HUES6 (cell line): ENCODE results near the gene PSMD12.
"Not testable (repeated sequence)": the region's sequence is repeated elsewhere in the genome, so short reads cannot be mapped to it uniquely, and the experiment has no call there.

Source experiments
- H3K27ac ChIP-seq: 2 replicates; pipeline ENCODE4 v1.7.0; 2013; ENCODE audit warnings: low read depth, mild to moderate bottlenecking, low read length, inconsistent platforms
- H3K27me3 ChIP-seq: 2 replicates; pipeline ENCODE4 v1.6.1; 2013; ENCODE audit warnings: low read length; ENCODE audit not compliant: control insufficient read depth, insufficient read depth
- H3K36me3 ChIP-seq: 2 replicates; pipeline ENCODE4 v1.6.1; 2013; ENCODE audit warnings: low read length; ENCODE audit not compliant: control insufficient read depth, insufficient read depth
- H3K4me1 ChIP-seq: 2 replicates; pipeline ENCODE4 v1.6.1; 2013; ENCODE audit warnings: low read length; ENCODE audit not compliant: control insufficient read depth, insufficient read depth
- H3K4me3 ChIP-seq: 2 replicates; pipeline ENCODE4 v1.5.1; 2013; ENCODE audit warnings: low read depth, low read length
- H3K9ac ChIP-seq: one replicate; pipeline ENCODE4 v1.6.1; 2013; ENCODE audit warnings: mild to moderate bottlenecking, low read length
- H3K9me3 ChIP-seq: 2 replicates; pipeline ENCODE4 v1.6.1; 2013; ENCODE audit warnings: low read depth, low read length; ENCODE audit not compliant: control insufficient read depth, insufficient read depth

The PSMD12 gene

DNA sequence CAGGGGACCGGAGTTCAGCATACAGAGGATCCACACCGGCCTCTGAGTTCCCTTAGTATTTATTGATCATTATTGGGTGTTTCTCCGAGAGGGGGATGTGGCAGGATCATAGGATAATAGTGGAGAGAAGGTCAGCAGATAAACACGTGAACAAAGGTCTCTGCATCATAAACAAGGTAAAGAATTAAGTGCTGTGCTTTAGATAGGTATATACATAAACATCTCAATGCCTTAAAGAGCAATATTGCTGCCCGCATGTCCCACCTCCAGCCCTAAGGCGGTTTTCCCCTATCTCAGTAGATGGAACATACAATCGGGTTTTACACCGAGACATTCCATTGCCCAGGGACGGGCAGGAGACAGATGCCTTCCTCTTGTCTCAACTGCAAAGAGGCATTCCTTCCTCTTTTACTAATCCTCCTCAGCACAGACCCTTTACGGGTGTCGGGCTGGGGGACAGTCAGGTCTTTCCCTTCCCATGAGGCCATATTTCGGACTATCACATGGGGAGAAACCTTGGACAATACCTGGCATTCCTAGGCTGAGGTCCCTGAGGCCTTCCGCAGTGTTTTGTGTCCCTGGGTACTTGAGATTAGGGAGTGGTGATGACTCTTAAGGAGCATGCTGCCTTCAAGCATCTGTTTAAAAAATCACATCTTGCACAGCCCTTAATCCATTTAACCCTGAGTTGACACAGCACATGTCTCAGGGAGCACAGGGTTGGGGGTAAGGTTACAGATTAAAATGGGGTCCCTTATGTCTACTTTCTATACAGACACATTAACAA is 39.2 kb downstream of the PSMD12 start:
- not testable (repeated sequence) for H3K4me1 ChIP-seq, H3K4me3 ChIP-seq, H3K27ac ChIP-seq, H3K27me3 ChIP-seq, H3K9me3 ChIP-seq, H3K36me3 ChIP-seq, H3K9ac ChIP-seq

DNA sequence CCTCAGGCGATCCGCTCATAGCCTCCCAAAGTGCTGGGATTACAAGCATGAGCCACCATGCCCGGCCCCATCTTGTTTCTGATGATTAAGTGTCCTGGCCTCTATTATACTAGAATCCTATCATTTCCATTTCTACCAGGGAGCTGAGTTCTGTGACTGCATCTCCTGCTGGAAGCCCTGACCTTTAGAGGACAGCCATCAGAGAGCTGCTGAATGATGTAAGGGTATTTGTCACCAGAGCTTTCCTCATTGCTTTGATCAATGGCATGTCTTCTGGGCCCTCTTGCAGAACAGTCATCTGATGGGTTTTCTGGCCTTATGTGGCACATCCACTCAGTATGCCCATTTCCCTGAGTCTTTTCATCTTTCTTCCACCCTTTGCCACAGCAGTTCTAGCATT is 39.9 kb downstream of the PSMD12 start:
- Histone ChIP-seq H3K4me1 (peaks cover 10% of the 10 kb centered on the region), H3K27me3 (no peaks in the 10 kb centered on the region), H3K9me3 (peaks cover 5% of the 10 kb centered on the region; the same call in 1 of the 2 replicates), H3K9ac (no peak overlapping the region), H3K27ac (no peak overlapping the region), H3K36me3 (no peaks in the 10 kb centered on the region), H3K4me3 (no peak overlapping the region)

DNA sequence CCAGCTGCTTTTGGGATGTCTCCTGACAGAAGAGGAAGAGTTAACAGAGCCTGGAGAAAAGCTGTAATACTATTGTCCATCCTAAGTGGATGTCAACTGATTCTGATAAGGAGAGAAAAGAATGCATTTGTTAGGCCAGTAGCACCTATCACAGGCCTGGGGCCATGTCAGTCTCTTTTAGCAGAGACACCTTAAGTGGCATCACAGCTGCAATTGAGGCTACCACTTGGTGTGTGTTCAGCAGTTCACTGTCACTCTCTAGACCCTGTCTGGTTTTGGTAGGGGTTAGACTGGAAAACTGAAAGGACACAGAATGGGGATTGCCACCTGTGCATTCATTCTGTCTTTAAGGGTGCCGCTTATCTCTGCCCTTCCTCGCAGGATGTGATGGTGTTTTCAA is 42.0 kb downstream of the PSMD12 start:
- no peaks in the 10 kb centered on the region for H3K36me3 ChIP-seq
- H3K27ac ChIP-seq, result no peak overlapping the region
- no peak overlapping the region for H3K4me3 ChIP-seq
- H3K27me3 ChIP-seq, result no peaks in the 10 kb centered on the region
- H3K9me3 ChIP-seq, result peaks cover 5% of the 10 kb centered on the region; the same call in 1 of the 2 replicates
- no peak overlapping the region for H3K9ac ChIP-seq
- H3K4me1 ChIP-seq, result peaks cover 10% of the 10 kb centered on the region

DNA sequence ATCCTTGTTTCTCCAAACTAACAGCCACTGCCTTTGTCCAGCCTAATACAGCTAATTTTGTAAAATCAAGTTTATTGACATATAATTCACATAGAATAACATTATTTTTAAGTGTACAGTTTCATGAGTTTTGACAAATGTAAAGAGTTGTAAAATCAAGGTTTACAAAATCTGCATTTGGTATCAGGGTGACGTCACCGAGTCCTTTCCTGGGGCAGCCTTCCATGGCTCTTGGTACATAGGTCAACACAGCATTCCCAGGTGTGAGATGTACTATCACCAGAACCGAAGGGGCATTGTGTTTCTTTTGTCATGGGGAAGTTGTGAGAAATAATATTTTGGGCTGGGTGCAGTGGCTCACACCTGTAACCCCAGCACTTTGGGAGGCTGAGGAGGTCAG is 42.9 kb downstream of the PSMD12 start:
- H3K4me3 ChIP-seq, result no peak overlapping the region
- H3K27me3 ChIP-seq, result no peaks in the 10 kb centered on the region
- peaks cover 10% of the 10 kb centered on the region for H3K4me1 ChIP-seq
- H3K27ac ChIP-seq, result no peak overlapping the region
- peaks cover 5% of the 10 kb centered on the region; the same call in 1 of the 2 replicates for H3K9me3 ChIP-seq
- no peaks in the 10 kb centered on the region for H3K36me3 ChIP-seq
- H3K9ac ChIP-seq, result no peak overlapping the region

DNA sequence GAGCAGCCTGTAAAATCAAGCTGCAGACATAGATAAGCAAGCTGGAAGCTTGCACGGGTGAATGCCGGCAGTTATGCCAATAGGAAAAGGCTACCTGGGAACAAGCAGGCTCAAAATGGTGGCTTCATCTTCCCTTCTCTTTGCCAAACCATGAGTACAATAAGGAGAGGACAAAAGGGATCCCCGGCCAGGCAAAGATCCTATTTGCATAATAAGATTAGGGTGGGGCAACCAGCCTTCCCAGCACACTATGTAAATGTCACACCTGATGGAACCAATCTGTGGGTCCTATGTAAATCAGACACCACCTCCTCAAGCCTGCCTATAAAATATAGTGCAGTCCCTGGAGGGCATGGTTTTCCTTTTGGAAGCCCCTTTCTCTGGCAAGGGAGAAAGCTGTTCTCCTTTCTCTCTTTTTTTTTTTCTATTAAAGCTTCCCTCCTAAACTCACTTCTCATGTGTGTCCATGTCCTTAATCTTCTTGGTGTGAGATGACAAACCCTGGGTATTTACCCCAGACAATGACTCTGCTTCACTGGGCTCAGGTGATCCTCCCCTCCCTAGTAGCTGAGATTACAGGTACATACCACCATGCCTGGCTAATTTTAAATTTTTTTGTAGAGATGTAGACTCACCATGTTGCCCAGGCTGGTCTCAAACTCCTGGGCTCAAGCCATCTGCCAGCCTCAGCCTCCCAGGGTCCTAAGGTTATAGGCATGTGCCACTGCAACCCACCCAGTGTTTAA is 44.2 kb downstream of the PSMD12 start:
- no peaks in the 10 kb centered on the region for H3K27me3 ChIP-seq

DNA sequence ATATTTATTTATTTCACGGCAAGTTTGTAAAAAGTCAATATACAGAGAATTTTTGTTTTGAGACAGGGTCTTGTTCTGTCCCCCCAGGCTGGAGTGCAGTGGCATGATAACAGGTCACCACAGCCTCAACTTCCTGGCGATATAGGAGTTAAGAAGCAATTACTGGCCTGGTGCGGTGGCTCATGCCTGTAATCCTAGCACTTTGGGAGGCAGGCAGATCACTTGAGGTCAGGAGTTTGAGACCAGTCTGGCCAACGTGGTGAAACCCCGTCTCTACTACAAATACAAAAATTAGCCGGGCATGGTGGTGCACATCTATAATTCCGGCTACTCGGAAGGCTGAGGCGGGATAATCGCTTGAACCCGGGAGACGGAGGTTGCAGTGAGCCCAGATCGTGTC is 44.9 kb downstream of the PSMD12 start:
- not testable (repeated sequence) for H3K9me3 ChIP-seq, H3K4me3 ChIP-seq, H3K4me1 ChIP-seq, H3K27me3 ChIP-seq, H3K9ac ChIP-seq, H3K36me3 ChIP-seq
- H3K27ac ChIP-seq, result 0 out of 2 replicates have a peak overlapping the region, but pooled peaks have one; percentile 32

More for the DNA sequence above, 44.2 kb downstream of the PSMD12 start:
- Histone ChIP-seq H3K9me3 (no peaks in the 10 kb centered on the region), H3K9ac (no peak overlapping the region), H3K4me3 (no peak overlapping the region), H3K27ac (0 out of 2 replicates have a peak overlapping the region, but pooled peaks have one; percentile 32), H3K4me1 (peaks cover 10% of the 10 kb centered on the region), H3K36me3 (no peaks in the 10 kb centered on the region)

DNA sequence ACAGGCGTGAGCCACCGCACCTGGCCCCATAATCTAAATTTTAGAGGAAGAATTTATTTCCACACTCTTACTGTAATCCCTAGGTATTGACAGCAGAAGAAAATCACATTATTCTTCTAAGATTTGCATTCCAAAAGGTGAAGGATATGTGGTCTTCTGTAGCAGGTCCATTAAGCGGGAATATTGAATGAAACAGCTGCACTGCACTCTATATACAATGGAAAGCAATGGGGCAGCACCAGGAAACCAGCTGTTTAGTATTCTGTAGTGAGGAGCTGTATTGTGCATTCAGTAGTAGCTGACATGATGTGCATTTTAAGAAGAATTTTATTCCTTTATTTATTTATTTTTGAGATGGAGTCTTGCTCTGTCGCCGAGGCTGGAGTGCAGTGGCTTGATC is 49.6 kb downstream of the PSMD12 start:
- H3K9me3 ChIP-seq, result no peaks in the 10 kb centered on the region
- H3K4me3 ChIP-seq, result no peak overlapping the region
- H3K27ac ChIP-seq, result no peak overlapping the region
- no peaks in the 10 kb centered on the region for H3K36me3 ChIP-seq
- no peaks in the 10 kb centered on the region for H3K27me3 ChIP-seq
- no peak overlapping the region for H3K9ac ChIP-seq
- H3K4me1 ChIP-seq, result peaks cover 8% of the 10 kb centered on the region; the same call in 1 of the 2 replicates

DNA sequence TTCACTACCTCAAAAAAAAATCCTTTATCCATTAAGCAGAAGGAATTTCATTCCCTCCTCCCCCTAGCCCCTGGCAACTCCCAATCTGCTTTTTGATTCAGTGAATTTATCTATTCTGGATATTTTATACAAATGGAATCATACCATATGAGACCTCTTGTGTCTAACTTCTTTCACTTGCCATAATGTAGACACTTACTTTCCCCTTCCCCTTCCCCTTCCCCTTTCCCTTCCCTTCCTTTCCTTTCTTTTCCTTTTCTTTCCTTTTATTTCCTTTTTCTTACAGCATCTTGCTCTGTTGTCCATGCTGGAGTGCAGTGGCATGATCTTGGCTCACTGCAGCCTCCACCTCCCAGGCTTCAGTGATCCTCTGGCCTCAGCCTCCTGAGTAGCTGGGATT is 50.5 kb downstream of the PSMD12 start:
- H3K36me3 ChIP-seq, result no peaks in the 10 kb centered on the region
- no peaks in the 10 kb centered on the region for H3K9me3 ChIP-seq
- no peak overlapping the region for H3K9ac ChIP-seq

DNA sequence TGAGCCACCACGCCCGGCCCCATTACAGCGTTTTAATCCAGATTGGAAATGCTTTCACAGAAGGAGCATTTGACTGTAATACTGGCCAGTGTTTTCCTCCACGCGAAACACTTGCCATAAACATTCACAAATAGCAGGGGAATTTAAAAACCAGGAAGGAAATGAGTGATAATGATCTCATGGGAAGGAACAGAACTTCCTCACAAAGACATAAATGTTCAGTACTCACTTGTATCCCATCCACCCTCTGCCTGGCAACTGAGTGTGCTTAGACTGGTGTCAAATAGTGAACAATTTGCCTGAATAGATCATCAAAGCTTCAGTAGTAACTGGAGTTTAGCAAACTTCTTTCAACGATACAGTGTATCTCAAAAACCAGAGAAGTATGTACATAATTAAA is 54.1 kb downstream of the PSMD12 start:
- H3K4me1 ChIP-seq, result peaks cover 12% of the 10 kb centered on the region
- H3K27ac ChIP-seq, result no peak overlapping the region
- H3K27me3 ChIP-seq, result no peaks in the 10 kb centered on the region
- H3K9me3 ChIP-seq, result no peaks in the 10 kb centered on the region
- H3K4me3 ChIP-seq, result no peak overlapping the region
- H3K9ac ChIP-seq, result no peak overlapping the region
- H3K36me3 ChIP-seq, result no peaks in the 10 kb centered on the region

More for the DNA sequence above, 50.5 kb downstream of the PSMD12 start:
- H3K27me3 ChIP-seq, result no peaks in the 10 kb centered on the region
- H3K4me1 ChIP-seq, result peaks cover 12% of the 10 kb centered on the region
- H3K4me3 ChIP-seq, result no peak overlapping the region
- no peak overlapping the region for H3K27ac ChIP-seq

DNA sequence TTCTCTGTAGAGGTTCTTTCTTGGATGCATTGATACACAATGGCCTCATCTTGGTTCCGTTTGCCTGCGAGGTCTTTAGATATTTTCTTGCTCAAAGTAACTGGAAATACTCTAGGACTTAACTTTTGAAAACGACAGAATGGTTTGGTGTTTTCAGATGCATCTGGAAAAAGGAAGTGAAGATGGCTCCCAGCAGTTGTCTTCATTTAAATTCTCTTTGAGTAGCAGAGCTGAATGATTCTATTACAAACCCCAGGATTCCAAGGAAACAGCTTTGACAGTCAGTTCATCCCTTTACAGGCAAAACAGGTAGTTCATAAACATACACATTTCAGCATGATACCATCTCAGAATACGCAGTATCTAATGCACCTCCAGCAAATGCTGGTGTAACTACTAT is 54.8 kb downstream of the PSMD12 start:
- Histone ChIP-seq H3K9ac (no peak overlapping the region), H3K27me3 (no peaks in the 10 kb centered on the region), H3K9me3 (no peaks in the 10 kb centered on the region), H3K4me1 (peaks cover 12% of the 10 kb centered on the region), H3K4me3 (no peak overlapping the region), H3K27ac (no peak overlapping the region), H3K36me3 (no peaks in the 10 kb centered on the region)

DNA sequence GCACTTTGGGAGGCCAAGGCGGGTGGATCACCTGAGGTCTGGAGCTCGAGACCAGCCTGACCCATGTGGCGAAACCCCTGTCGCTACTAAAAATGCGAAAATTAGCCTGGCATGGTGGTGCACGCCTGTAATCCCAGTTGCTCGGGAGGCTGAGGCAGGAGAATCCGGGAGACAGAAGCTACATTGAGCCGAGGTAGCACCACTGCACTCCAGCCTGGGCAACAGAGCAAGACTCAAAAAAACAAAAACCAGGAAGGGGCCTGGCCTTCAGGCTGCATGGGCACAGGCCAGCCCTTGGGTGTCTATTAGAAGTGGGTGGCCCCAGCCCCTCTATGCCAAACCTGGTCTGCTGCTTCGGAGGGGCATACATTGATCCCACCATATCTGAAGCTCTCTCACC is 56.0 kb downstream of the PSMD12 start:
- H3K27ac ChIP-seq, result no peak overlapping the region
- no peak overlapping the region for H3K4me3 ChIP-seq
- no peaks in the 10 kb centered on the region for H3K27me3 ChIP-seq
- H3K36me3 ChIP-seq, result no peaks in the 10 kb centered on the region
- H3K9ac ChIP-seq, result no peak overlapping the region
- peaks cover 12% of the 10 kb centered on the region for H3K4me1 ChIP-seq
- no peaks in the 10 kb centered on the region for H3K9me3 ChIP-seq
